A549 treated with AZD2906 at 1 μM for 4 hours (cell line): Measurements from ENCODE around the gene MFN2. TPM values are rescaled to one million over a fixed set of nuclear protein-coding genes. Genes with fewer than 3 reads are reported as not detected.

Experiments
- total RNA-seq: library from RNA; stranded (reverse); fragments of 200-300 nt; extraction: Qiagen RNA extraction; gene quantifications from 5 replicates; pipeline ENCODE4 v1.2.3, GENCODE V29; 2022

The MFN2 gene
- total RNA-seq: 29.7 to 39.2 TPM (median 32.4 TPM) in 5 replicates

DNA sequence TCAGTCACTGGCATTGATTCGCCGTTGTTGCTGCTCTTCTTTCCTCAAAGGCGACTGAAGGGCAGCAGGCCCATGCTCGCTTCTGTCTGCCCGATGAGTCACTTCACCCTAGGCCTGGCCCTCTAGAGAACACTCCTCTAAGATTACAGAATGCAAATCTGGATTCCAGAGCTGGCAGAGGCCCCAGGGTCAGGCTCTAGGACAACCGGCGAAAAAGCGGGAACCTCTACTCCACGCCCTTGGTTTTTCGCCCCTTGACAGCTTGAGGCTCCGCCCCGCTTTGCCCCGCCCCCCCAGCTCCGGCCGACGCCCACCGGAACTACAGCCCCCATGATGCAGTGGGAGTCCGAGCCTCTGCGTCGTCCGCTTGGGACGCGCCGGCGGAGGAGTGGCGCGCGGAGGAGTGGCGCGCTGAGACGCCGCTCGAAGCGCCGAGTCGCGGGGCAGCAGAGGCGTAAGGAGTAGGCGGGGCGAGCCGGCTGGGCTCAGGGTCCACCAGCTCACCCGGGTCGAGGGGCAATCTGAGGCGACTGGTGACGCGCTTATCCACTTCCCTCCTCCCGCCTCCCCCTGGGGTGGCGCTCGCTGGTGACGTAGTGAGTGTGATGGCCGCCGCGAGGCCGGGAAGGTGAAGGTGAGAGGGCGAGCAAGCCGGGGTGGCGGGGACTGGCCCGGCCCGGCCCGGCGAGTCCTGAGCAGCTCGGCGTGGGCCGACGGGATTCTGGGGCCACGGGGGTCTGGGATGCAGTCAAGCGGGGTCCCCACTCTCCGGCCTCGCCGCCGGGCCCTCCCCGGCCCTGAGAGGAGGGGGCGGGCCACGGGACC lies at the start of gene MFN2:
MFN2 (plus strand) TSS at position 594 of the 825 bp plus-strand sequence. CDS start 8,725 bp downstream, outside the sequence.

DNA sequence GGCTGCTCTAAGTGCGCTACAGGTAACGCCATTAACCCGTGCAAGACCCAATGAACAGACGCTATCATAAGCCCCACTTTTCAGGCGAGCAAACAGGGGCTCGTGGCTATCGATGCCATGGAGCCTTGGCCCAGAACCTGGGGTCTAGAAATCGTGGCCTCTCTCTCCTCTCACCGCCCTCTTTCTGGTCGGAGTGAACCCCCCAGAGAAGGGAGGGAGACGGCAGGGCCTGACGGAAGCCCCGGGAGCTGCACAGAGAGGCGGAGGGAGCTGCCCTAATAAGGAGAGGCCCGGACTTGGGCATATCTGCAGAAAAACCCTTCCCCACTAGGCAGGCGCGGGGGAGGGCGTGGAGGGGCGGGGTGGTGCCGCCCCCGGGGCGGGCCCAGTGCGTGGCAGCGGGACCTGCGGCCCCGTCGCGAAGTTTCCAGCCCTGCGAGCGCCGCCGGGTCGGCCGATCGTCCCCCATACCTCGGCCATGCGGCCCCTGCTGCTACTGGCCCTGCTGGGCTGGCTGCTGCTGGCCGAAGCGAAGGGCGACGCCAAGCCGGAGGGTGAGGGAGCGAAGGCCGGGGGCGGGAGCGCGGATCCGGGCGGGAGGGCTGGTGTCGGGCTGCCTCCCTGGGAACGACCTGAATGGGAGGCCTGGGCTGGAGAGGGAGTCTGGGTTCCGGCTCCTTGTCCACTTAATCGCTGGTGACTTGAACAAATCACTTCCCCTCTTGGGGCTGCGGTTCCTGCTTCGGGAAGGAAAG lies 45.8 kb upstream of the MFN2 start, which contains the start of gene PLOD1:
PLOD1 (plus strand) TSS at position 416 of the 755 bp plus-strand sequence; CDS start at position 479, 63 bp downstream.

Other genes starting within 250 kb of the MFN2 start
- gene AGTRAP, start 244.3 kb upstream of the MFN2 start, total RNA-seq: 78.9 to 114 TPM (median 102 TPM) in 5 replicates
- gene C1orf167, start 218.3 kb upstream of the MFN2 start, total RNA-seq: not detected in 5 replicates
- gene MTHFR, start 174.5 kb upstream of the MFN2 start, total RNA-seq: 4.4 to 4.6 TPM (median 4.5 TPM) in 5 replicates
- 5.3 to 5.7 TPM (median 5.5 TPM) in 5 replicates for gene CLCN6, start 174.3 kb upstream of the MFN2 start, total RNA-seq
- gene NPPA, start 132.7 kb upstream of the MFN2 start, total RNA-seq: not detected in 5 replicates
- gene NPPB, start 121.5 kb upstream of the MFN2 start, total RNA-seq: 0.18 TPM in 1 of 5 replicates, not detected in the others
- gene KIAA2013, start 54.0 kb upstream of the MFN2 start, total RNA-seq: 31.4 to 46.5 TPM (median 45.8 TPM) in 5 replicates
- 80.6 to 90.0 TPM (median 86.7 TPM) in 5 replicates for gene PLOD1, start 45.7 kb upstream of the MFN2 start, total RNA-seq
- 11.0 to 16.1 TPM (median 14.0 TPM) in 5 replicates for gene MIIP, start 39.1 kb downstream of the MFN2 start, total RNA-seq
- gene TNFRSF8, start 82.9 kb downstream of the MFN2 start, total RNA-seq: 0.10 to 0.16 TPM (median 0.10 TPM) in 5 replicates
- gene TNFRSF1B, start 186.5 kb downstream of the MFN2 start, total RNA-seq: 0.52 to 0.65 TPM (median 0.60 TPM) in 5 replicates
- 6.0 to 7.8 TPM (median 6.3 TPM) in 5 replicates for gene VPS13D, start 249.6 kb downstream of the MFN2 start, total RNA-seq